ENCODE data around the gene NPFFR1. TPM values are rescaled to one million over a fixed set of nuclear protein-coding genes. Genes with fewer than 3 reads are reported as not detected.

Gene NPFFR1
- total RNA-seq, 1 donor from 2014 or later, result not detected

DNA sequence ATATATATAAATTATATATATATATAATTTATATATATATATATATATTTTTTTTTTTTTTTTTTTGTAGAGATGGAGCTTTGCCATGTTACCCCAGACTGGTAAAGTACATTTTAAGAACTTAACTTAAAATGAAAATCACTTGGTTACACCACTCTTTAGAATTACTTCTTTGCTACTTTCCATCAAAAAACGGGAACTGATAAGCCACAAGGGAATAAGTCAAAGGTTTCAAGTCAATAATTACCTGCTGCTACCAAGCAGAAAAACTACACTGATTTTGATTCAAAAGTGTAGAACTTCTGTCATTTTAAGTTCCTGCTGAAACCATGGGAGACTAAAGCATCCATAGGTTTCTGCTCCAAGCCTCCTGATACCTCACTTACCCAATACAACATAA lies 62.8 kb downstream of the NPFFR1 start:
- H3K4me3 Mint-ChIP-seq (ENCODE audit: unreplicated experiment), result no peak overlapping the region
- H3K4me1 Mint-ChIP-seq (ENCODE audit: low read depth), result peaks cover 12% of the 10 kb centered on the region
- H3K9me3 Mint-ChIP-seq (ENCODE audit: low read depth), result no peaks in the 10 kb centered on the region
- H3K27ac Mint-ChIP-seq (ENCODE audit: unreplicated experiment), result peak overlapping the region; percentile 80
- H3K27me3 Mint-ChIP-seq (ENCODE audit: low read depth), result no peaks in the 10 kb centered on the region
- DNase-seq (ENCODE audit: low spot score), result no peak
- TF ChIP-seq, protein P1, sequence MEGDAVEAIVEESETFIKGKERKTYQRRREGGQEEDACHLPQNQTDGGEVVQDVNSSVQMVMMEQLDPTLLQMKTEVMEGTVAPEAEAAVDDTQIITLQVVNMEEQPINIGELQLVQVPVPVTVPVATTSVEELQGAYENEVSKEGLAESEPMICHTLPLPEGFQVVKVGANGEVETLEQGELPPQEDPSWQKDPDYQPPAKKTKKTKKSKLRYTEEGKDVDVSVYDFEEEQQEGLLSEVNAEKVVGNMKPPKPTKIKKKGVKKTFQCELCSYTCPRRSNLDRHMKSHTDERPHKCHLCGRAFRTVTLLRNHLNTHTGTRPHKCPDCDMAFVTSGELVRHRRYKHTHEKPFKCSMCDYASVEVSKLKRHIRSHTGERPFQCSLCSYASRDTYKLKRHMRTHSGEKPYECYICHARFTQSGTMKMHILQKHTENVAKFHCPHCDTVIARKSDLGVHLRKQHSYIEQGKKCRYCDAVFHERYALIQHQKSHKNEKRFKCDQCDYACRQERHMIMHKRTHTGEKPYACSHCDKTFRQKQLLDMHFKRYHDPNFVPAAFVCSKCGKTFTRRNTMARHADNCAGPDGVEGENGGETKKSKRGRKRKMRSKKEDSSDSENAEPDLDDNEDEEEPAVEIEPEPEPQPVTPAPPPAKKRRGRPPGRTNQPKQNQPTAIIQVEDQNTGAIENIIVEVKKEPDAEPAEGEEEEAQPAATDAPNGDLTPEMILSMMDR (IDR thresholded peaks at IDR 0.05), result no peak
- peaks cover 5% of the 10 kb centered on the region for H3K36me3 Mint-ChIP-seq (ENCODE audit: low read depth)

DNA sequence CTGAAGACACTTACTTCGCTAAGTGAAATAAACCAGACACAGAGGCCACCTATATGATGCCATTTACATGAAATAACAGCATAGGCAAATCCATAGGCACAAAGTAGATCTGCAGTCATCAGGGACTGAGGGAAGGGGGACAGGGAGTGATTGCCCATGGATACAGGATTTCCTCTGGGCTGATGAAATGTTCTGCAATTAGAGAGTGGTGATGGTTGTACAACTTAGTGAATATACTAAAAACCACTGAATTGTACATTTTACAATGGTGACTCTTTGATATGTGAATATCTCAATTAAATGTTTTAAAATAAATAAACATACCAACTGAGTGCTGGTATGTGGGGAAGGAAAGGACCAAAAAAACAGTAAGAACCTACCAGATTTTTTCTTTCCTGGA lies 70.9 kb downstream of the NPFFR1 start:
- peaks cover 20% of the 10 kb centered on the region for H3K36me3 Mint-ChIP-seq (ENCODE audit: low read depth)
- TF ChIP-seq, protein P1 (IDR thresholded peaks at IDR 0.05), result no peak
- no peaks in the 10 kb centered on the region for H3K9me3 Mint-ChIP-seq (ENCODE audit: low read depth)
- peak overlapping the region; percentile 91 for H3K27ac Mint-ChIP-seq (ENCODE audit: unreplicated experiment)
- no peaks in the 10 kb centered on the region for H3K27me3 Mint-ChIP-seq (ENCODE audit: low read depth)
- peaks cover 10% of the 10 kb centered on the region for H3K4me1 Mint-ChIP-seq (ENCODE audit: low read depth)
- DNase-seq (ENCODE audit: low spot score), result no peak
- no peak overlapping the region for H3K4me3 Mint-ChIP-seq (ENCODE audit: unreplicated experiment)

DNA sequence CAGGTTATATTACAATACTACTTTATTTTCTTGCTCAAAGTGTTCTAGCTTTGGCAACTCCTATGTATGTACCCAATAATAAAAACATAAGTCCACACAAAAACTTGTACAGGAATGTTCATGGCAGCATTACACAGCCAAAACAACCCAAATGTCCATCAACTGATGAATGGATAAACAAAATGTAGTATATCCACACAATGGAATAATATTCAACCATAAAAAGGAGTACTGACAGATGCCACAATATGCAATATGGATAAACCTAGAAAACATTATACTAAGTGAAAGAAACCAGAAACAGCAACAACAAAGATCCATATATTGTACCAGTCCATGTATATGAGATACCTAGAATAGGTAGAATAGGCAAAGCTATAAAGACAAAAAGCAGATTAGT lies 71.5 kb downstream of the NPFFR1 start:
- H3K27ac Mint-ChIP-seq (ENCODE audit: unreplicated experiment), result peak overlapping the region; percentile 91
- H3K4me3 Mint-ChIP-seq (ENCODE audit: unreplicated experiment), result no peak overlapping the region
- no peaks in the 10 kb centered on the region for H3K9me3 Mint-ChIP-seq (ENCODE audit: low read depth)
- no peaks in the 10 kb centered on the region for H3K27me3 Mint-ChIP-seq (ENCODE audit: low read depth)
- TF ChIP-seq, protein P1 (IDR thresholded peaks at IDR 0.05), result no peak
- H3K36me3 Mint-ChIP-seq (ENCODE audit: low read depth), result peaks cover 22% of the 10 kb centered on the region
- peaks cover 10% of the 10 kb centered on the region for H3K4me1 Mint-ChIP-seq (ENCODE audit: low read depth)
- DNase-seq (ENCODE audit: low spot score), result no peak

DNA sequence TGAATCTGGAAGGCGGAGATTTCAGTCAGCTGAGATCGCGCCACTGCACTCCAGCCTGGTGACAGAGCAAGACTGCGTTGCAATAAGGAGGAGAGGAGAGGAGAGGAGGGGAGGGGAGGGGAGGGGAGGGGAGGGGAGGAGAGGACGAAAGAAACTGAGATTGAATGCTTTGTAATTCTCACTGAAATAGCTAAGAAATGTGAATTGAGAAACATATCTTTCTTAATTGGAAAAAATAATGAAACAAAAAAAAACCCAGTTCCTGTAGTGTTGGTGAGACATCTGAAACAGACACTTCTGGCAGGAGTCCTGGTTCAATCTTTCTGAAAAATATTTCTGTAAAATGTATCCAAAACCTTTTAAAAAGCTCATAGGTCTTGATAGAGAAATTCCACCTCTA lies 77.0 kb downstream of the NPFFR1 start:
- Mint-ChIP-seq H3K27ac (ENCODE audit: unreplicated experiment) (no peak overlapping the region), H3K27me3 (ENCODE audit: low read depth) (no peaks in the 10 kb centered on the region), H3K4me1 (ENCODE audit: low read depth) (no peaks in the 10 kb centered on the region), H3K36me3 (ENCODE audit: low read depth) (peaks cover 29% of the 10 kb centered on the region), H3K4me3 (ENCODE audit: unreplicated experiment) (no peak overlapping the region), H3K9me3 (ENCODE audit: low read depth) (no peaks in the 10 kb centered on the region)
- TF ChIP-seq, protein P1 (IDR thresholded peaks at IDR 0.05), result no peak
- no peak for DNase-seq (ENCODE audit: low spot score)

DNA sequence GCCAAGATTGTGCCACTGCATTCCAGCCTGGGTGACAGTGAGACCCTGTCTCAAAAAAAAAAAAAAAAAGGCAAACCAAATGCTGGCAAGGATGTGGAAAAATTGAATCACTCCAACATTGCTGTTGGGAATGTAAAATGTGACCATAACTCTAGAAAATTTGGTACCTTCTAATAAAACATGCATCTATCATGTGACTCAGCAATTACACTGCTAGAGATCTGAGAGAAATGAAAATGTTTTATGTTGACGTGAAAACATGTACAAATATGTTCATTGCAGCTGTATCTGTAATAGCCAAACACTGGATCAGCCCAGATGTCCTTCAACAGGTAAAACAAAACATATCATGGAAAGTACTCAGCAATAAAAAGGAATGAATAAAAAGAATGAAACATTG lies 82.7 kb downstream of the NPFFR1 start:
- Mint-ChIP-seq H3K4me3 (ENCODE audit: unreplicated experiment) (no peak overlapping the region), H3K4me1 (ENCODE audit: low read depth) (peaks cover 7% of the 10 kb centered on the region), H3K36me3 (ENCODE audit: low read depth) (peaks cover 46% of the 10 kb centered on the region), H3K27ac (ENCODE audit: unreplicated experiment) (no peak overlapping the region), H3K9me3 (ENCODE audit: low read depth) (no peaks in the 10 kb centered on the region), H3K27me3 (ENCODE audit: low read depth) (no peaks in the 10 kb centered on the region)
- TF ChIP-seq, protein P1 (IDR thresholded peaks at IDR 0.05), result no peak
- no peak for DNase-seq (ENCODE audit: low spot score)
